Stimulated activated CD4-positive, alpha-beta T cell treated with anti-CD3 and anti-CD28 coated beads, Interleukin-4, amount 100 ng/mL, for 4 hours (primary cell): Measurements from ENCODE around the gene CST9.

Experiments used
- DNase-seq, 2 experiments: peaks; one replicate each; pipeline ENCODE4 v3.0.0-alpha.2; 2020

CST9 gene

GRCh38 chr20:23605867-23606651 lies at the start of gene CST9:
TSS of gene CST9 (minus strand) at chr20:23605917. CDS start at chr20:23605864, 53 bp downstream.
- DNase-seq: no peak

GRCh38 chr20:23654717-23655116 lies 49.0 kb upstream of the CST9 start:
- DNase-seq: no peak

GRCh38 chr20:23654000-23654399 lies 48.3 kb upstream of the CST9 start:
- no peak for DNase-seq

GRCh38 chr20:23653400-23653938 lies 47.8 kb upstream of the CST9 start:
- DNase-seq: no peak

- no peak for DNase-seq
Measured at GRCh38 chr20:23652926-23653325, 47.2 kb upstream of the CST9 start.

- no peak for DNase-seq
Measured at GRCh38 chr20:23652371-23652770, 46.7 kb upstream of the CST9 start.

- no peak for DNase-seq
Measured at GRCh38 chr20:23651117-23651516, 45.4 kb upstream of the CST9 start.

- DNase-seq: no peak
Measured at GRCh38 chr20:23649830-23650417, 44.2 kb upstream of the CST9 start.

- DNase-seq: no peak
Measured at GRCh38 chr20:23649242-23649641, 43.5 kb upstream of the CST9 start.

GRCh38 chr20:23647346-23647745 lies 41.6 kb upstream of the CST9 start:
- DNase-seq: no peak

- no peak for DNase-seq
Measured at GRCh38 chr20:23646106-23646873, 40.6 kb upstream of the CST9 start.

- DNase-seq: no peak
Measured at GRCh38 chr20:23645575-23645974, 39.9 kb upstream of the CST9 start.

- no peak for DNase-seq
Measured at GRCh38 chr20:23644164-23644563, 38.4 kb upstream of the CST9 start.

GRCh38 chr20:23643659-23644058 lies 37.9 kb upstream of the CST9 start:
- DNase-seq: no peak

- DNase-seq: no peak
Measured at GRCh38 chr20:23641936-23642751, 36.4 kb upstream of the CST9 start.

- no peak for DNase-seq
Measured at GRCh38 chr20:23640671-23641667, 35.3 kb upstream of the CST9 start.

- DNase-seq: no peak
Measured at GRCh38 chr20:23640018-23640601, 34.4 kb upstream of the CST9 start.

GRCh38 chr20:23639490-23639958 lies 33.8 kb upstream of the CST9 start:
- DNase-seq: no peak

- no peak for DNase-seq
Measured at GRCh38 chr20:23638309-23638708, 32.6 kb upstream of the CST9 start.

- DNase-seq: no peak
Measured at GRCh38 chr20:23637282-23638221, 31.8 kb upstream of the CST9 start, which contains the start of gene CST3. TSS of gene CST3 (minus strand) at chr20:23637955. CDS start at chr20:23637862, 93 bp downstream.
